Activated naive CD8-positive, alpha-beta T cell treated with anti-CD3 and anti-CD28 coated beads, Interleukin-2, amount 50 U/mL, for 24 hours (primary cell): ENCODE measurements around the gene GAL3ST1.
A peak's percentile ranks its signal among the peaks of the same experiment; 100 is the strongest.
"Not testable (repeated sequence)": the region's sequence is repeated elsewhere in the genome, so short reads cannot be mapped to it uniquely, and the experiment has no call there.

Experiments
- ATAC-seq: fragments of 150-1000 bp; cut with Tn5 transposase; one replicate; pipeline ENCODE4 v1.10.0; 2021
- DNase-seq: peaks from one replicate; pipeline ENCODE4 v3.0.0; 2021
- H3K27ac Mint-ChIP-seq: one replicate; pipeline ENCODE4 v1.8.0; 2021; ENCODE audit warnings: mild to moderate bottlenecking, mixed read lengths
- H3K27me3 Mint-ChIP-seq: one replicate; pipeline ENCODE4 v1.8.0; 2021; ENCODE audit warnings: mixed read lengths
- H3K36me3 Mint-ChIP-seq: one replicate; pipeline ENCODE4 v1.8.0; 2021; ENCODE audit warnings: low read depth, mixed read lengths
- H3K4me1 Mint-ChIP-seq: one replicate; pipeline ENCODE4 v1.8.0; 2021; ENCODE audit warnings: mixed read lengths
- H3K4me3 Mint-ChIP-seq: one replicate; pipeline ENCODE4 v1.8.0; 2021; ENCODE audit warnings: mild to moderate bottlenecking, moderate library complexity, mixed read lengths
- H3K9me3 Mint-ChIP-seq: one replicate; pipeline ENCODE4 v1.8.0; 2021; ENCODE audit warnings: mixed read lengths

GAL3ST1 gene, protein sequence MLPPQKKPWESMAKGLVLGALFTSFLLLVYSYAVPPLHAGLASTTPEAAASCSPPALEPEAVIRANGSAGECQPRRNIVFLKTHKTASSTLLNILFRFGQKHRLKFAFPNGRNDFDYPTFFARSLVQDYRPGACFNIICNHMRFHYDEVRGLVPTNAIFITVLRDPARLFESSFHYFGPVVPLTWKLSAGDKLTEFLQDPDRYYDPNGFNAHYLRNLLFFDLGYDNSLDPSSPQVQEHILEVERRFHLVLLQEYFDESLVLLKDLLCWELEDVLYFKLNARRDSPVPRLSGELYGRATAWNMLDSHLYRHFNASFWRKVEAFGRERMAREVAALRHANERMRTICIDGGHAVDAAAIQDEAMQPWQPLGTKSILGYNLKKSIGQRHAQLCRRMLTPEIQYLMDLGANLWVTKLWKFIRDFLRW

DNA sequence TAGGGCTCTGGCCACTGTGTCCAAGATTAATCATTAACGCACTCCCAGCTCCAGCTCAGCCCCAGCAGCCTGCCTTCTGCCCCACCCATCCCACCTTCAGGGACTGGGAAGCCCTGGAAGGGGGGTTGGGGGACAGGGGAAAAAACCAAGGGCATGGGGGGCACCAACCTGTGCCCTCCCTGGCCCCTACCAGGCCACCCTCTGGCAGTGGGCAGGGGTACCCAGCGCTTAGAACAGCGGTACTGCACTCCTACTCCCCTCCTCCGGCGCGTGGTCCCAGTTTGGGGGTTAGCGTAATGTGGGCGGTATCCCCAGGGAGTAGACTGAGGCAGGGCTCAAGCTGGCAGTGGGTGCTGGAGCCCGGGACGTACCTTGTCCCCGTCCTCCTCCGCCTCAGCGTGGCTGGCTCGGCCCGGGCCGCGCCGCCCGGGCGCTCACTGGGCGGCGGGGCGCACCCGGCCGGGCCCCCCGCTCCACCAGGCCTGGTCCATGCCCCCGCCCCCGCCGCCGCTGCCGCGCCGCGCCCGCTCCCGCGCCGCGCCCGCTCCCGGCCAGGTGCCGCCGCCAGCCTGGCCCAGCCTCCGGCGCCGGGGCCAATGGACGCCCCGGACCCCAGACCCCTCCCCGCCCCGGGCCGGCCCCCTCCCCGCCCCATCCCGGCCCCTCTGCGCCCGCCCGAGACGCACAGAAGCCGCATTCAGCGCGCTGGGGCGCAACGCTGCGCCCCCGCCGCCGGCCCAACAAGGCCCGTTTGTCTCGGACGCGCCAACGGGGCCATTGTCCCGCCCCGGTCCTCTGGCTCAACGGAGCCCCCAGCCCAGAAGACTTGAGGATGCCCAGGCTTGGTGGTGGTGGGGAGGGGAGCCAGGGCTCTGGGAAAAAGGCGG is at the start of gene GAL3ST1:
Gene GAL3ST1, minus strand, starts transcription at position 571 of the 887 bp plus-strand sequence. CDS start 17,273 bp downstream, outside the sequence.
- Mint-ChIP-seq H3K9me3 (no peaks in the 10 kb centered on the region), H3K27me3 (no peaks in the 10 kb centered on the region), H3K4me1 (no peaks in the 10 kb centered on the region), H3K4me3 (no peak within 1 kb of the TSS), H3K36me3 (peaks cover 30% of the 10 kb centered on the region), H3K27ac (no peak within 1 kb of the TSS)
- ATAC-seq = no peak
- DNase-seq = no peak

DNA sequence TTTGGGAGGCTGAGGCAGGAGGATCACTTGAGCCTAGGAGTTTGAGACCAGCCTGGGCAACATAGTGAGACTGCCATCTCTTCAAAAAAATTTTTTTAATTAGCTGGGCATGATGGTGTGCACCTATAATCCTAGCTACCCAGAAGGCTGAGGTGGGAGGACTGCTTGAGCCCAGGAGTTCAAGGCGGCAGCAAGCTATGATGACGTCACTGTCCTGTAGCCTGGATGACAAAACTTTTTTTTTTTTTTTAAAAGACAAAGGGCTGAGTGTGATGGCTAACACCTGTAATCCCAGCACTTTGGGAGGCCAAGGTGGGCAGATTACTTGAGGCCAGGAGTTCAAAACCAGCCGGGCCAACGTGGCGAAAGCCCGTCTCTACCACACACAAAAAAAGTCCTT is 45.4 kb upstream of the GAL3ST1 start:
- H3K27me3 Mint-ChIP-seq, H3K27ac Mint-ChIP-seq, H3K4me3 Mint-ChIP-seq, DNase-seq, H3K4me1 Mint-ChIP-seq, H3K36me3 Mint-ChIP-seq, H3K9me3 Mint-ChIP-seq, ATAC-seq: not testable (repeated sequence)

DNA sequence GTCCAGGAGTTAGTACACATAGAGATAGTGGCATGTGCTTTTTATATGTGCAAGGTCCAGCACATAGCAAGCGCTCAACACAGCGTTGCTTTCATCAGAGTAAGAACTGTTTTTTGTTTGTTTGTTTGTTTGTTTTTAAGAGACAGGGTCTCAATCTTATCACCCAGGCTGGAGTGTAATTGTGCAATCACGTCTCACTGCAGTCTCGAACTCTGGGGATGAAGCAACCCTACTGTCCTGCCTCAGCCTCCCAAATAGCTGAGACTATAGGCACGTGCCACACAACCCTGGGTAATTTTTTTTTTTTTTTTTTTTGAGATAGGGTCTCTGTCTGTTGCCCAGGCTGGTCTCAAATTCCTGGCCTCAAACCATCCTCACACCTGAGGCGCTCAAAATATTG is 43.4 kb upstream of the GAL3ST1 start:
- DNase-seq (no peak), ATAC-seq (no peak)
- no peaks in the 10 kb centered on the region for H3K9me3 Mint-ChIP-seq
- H3K4me1 Mint-ChIP-seq = no peaks in the 10 kb centered on the region
- no peaks in the 10 kb centered on the region for H3K36me3 Mint-ChIP-seq
- peaks cover 6% of the 10 kb centered on the region for H3K27me3 Mint-ChIP-seq
- H3K27ac Mint-ChIP-seq = no peak overlapping the region
- H3K4me3 Mint-ChIP-seq = no peak overlapping the region

DNA sequence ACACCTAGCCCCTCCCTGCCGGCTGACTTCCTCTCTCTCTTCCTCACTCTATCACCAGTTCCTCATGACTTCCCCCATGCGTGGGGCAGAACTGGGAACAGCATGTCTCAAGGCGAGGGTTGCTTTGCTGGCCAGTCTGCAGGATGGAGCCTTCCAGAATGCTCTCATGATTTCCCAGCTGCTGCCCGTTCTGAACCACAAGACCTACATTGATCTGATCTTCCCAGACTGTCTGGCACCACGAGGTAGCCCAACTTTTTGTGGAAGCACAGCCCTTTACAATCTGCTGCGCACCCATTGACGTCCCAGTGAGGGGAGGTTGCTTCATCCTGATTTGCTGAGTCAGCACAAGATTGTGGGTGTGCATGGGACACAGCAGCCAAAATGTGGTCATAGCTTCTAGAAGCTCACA is 41.1 kb upstream of the GAL3ST1 start:
- peaks cover 10% of the 10 kb centered on the region for H3K27me3 Mint-ChIP-seq
- ATAC-seq (no peak), DNase-seq (no peak)
- H3K4me1 Mint-ChIP-seq = no peaks in the 10 kb centered on the region
- H3K9me3 Mint-ChIP-seq = no peaks in the 10 kb centered on the region
- H3K36me3 Mint-ChIP-seq = no peaks in the 10 kb centered on the region
- H3K4me3 Mint-ChIP-seq = no peak overlapping the region
- no peak overlapping the region for H3K27ac Mint-ChIP-seq

DNA sequence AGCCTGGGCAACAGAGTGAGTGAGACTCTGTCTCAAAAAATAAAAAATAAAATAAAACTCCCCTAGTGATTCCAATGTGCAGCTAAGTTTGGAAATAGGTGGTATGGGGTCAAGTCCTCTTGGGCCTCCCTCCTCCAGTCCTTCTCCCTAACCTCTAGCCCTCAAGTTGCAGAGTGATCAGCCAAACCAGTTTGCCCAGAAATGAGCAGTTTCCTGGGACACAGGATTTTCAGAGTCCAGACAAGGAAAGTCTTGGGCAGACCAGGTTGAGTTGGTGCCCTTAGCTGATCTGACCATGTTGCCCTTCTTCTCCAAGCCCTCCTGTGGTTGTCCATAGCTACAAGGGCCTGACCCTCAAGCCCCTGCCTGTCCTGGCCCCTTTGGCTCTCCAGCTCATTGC is 40.4 kb upstream of the GAL3ST1 start:
- H3K4me1 Mint-ChIP-seq = peaks cover 2% of the 10 kb centered on the region
- ATAC-seq (no peak), DNase-seq (no peak)
- H3K9me3 Mint-ChIP-seq = no peaks in the 10 kb centered on the region
- H3K27ac Mint-ChIP-seq = no peak overlapping the region
- peaks cover 12% of the 10 kb centered on the region for H3K27me3 Mint-ChIP-seq
- no peaks in the 10 kb centered on the region for H3K36me3 Mint-ChIP-seq
- H3K4me3 Mint-ChIP-seq = no peak overlapping the region

DNA sequence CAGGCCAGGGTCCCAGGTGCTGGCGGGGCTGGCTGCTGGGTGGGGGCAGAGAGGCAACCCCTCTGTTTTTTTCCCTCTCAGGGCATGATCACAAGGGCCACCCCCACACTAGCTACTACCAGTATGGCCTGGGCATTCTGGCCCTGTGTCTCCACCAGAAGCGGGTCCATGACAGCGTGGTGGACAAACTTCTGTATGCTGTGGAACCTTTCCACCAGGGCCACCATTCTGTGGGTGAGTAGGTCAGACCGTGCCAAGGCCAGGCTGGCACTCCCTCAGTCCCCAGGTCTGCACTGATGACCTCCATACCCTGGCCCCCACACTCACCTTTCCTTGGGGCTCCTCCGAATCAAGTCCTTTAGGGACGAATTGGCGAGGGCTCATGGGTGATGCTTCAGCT is 39.8 kb upstream of the GAL3ST1 start:
- Mint-ChIP-seq H3K9me3 (no peaks in the 10 kb centered on the region), H3K4me3 (no peak overlapping the region), H3K4me1 (peaks cover 8% of the 10 kb centered on the region), H3K27ac (no peak overlapping the region), H3K36me3 (no peaks in the 10 kb centered on the region), H3K27me3 (peaks cover 14% of the 10 kb centered on the region)
- no peak for DNase-seq
- ATAC-seq = no peak

DNA sequence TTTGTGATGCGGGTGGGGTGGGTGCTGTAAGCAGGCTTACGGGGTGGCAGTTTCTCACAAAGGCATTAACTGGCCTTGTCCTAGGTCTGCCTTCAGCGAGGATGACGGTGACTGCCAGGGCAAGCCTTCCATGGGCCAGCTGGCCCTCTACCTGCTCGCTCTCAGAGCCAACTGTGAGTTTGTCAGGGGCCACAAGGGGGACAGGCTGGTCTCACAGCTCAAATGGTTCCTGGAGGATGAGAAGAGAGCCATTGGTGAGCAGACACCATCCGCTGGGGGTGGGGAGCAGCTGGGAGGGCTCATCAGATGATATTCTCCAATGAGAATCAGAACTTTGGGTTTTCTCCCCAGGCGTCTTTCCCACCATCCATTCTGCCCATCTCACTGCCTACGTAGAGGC is 38.3 kb upstream of the GAL3ST1 start:
- Mint-ChIP-seq H3K27me3 (peaks cover 17% of the 10 kb centered on the region), H3K27ac (no peak overlapping the region), H3K4me1 (peaks cover 18% of the 10 kb centered on the region), H3K36me3 (no peaks in the 10 kb centered on the region), H3K9me3 (no peaks in the 10 kb centered on the region), H3K4me3 (no peak overlapping the region)
- ATAC-seq = no peak
- no peak for DNase-seq

DNA sequence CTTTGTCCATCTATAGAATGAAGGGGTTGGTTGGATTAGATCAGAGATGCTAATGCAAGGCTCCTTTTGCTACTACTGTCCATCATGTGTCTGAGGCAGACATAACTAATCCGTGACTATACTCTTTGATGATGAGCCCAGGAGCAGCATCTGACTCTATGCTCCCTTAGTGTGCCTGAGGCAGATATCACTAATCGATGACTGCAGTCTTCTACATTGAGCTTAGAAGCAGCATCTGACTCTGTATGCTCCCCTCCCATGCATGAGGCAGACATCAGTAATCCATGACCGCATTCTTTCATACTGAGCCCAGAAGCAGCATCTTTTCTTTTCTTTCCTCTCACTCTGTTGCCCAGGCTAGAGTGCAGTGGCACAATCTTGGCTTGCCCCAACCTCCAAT is 36.7 kb upstream of the GAL3ST1 start:
- H3K27me3 Mint-ChIP-seq = peaks cover 14% of the 10 kb centered on the region
- H3K27ac Mint-ChIP-seq = no peak overlapping the region
- no peak for DNase-seq
- ATAC-seq = no peak
- H3K4me3 Mint-ChIP-seq = no peak overlapping the region
- H3K36me3 Mint-ChIP-seq = no peaks in the 10 kb centered on the region
- no peaks in the 10 kb centered on the region for H3K9me3 Mint-ChIP-seq
- H3K4me1 Mint-ChIP-seq = peaks cover 32% of the 10 kb centered on the region

DNA sequence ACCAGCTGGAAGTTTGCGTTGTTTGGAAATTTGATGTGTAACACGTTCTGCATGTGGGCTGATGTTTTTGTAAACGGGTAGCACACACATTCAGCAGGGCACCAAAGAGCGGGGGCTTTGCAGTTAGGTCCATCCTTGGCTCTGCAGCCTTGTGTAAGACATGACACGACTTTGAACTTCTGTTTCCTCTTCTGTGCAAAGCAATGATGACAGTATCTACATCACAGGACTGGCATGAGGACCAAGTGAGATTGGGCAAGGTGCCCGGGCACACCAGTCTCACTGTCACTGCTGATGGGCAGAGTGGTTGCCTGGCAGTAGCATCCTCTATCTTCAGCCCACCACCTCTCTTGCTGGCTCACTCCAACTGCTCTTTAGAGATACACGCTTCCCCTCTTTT is 35.8 kb upstream of the GAL3ST1 start:
- Mint-ChIP-seq H3K27ac (no peak overlapping the region), H3K27me3 (peaks cover 12% of the 10 kb centered on the region), H3K4me3 (no peak overlapping the region), H3K4me1 (peaks cover 39% of the 10 kb centered on the region), H3K36me3 (no peaks in the 10 kb centered on the region), H3K9me3 (no peaks in the 10 kb centered on the region)
- no peak for ATAC-seq
- no peak for DNase-seq

DNA sequence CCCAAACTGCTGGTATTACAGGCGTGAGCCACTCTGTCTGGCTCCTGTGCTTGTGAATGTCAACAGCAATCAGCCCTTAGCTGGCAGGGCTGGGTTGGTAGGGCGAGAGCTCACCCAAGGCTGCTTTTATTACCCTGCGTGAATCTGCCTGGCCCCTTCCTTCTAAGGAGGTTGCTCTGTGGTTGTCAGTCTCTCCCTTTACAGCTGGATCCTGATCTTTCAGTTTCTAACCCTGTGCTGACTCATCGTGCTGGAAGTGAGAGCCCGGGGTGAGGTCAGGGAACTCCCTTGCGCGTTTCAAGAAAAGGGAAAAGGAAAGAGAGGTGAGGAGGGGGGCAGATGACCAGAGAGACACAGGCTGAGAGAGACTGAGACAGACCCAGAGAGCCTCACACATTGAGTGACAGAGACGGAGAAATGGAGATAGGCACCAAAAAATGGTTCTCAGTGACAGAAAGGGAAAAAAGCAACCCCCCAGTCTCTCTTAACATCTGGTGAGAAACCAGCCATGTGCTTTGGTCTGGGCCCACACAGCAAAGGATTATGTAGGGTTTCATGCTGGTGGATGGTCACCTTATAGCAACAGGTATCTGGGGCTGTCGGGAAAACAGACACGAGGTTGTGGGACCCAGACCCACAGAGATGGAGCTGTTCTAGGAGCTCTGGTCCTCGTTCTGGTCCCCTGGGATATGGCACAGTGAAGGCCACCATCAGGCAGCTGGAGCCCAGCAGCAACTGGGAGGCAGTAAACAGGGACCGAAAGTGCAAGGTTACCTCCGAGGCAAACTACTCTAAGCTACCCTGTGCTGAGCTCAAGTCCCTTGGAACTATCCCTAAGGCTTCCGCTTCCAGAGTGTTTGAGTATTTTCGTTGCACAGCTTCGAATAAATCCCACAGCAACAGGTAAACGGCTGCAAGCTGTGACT is 35.1 kb upstream of the GAL3ST1 start:
- peak; percentile 68 for ATAC-seq
- H3K9me3 Mint-ChIP-seq = no peaks in the 10 kb centered on the region

DNA sequence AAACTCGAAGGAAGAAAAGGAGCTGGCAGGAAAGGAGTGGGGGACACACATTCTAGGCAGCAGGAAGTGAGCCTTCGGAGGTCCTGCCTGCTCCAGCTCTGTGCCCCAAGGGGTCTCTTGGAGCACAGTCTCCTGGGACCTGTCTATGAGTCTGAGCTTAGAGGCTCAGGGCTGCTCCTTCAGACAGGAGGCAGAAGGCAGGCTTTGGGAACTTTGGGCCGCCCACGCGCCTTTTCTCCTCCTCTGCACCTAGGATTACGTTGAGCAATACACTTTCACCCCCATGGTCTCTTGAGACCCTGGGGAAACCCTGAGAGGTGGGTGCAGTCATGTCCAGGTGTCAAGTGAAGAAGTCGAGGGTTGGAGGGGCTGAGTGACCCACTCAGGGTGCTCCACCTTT is 33.5 kb upstream of the GAL3ST1 start:
- no peak overlapping the region for H3K4me3 Mint-ChIP-seq
- ATAC-seq (no peak), DNase-seq (no peak)
- no peaks in the 10 kb centered on the region for H3K9me3 Mint-ChIP-seq
- H3K27me3 Mint-ChIP-seq = peaks cover 12% of the 10 kb centered on the region
- no peak overlapping the region for H3K27ac Mint-ChIP-seq
- peaks cover 39% of the 10 kb centered on the region for H3K4me1 Mint-ChIP-seq
- H3K36me3 Mint-ChIP-seq = no peaks in the 10 kb centered on the region

More for the DNA sequence above, 35.1 kb upstream of the GAL3ST1 start:
- Mint-ChIP-seq H3K4me1 (peaks cover 39% of the 10 kb centered on the region), H3K4me3 (no peak overlapping the region), H3K27me3 (peaks cover 12% of the 10 kb centered on the region), H3K36me3 (no peaks in the 10 kb centered on the region), H3K27ac (peak overlapping the region; percentile 31)
- peak; percentile 23 for DNase-seq

DNA sequence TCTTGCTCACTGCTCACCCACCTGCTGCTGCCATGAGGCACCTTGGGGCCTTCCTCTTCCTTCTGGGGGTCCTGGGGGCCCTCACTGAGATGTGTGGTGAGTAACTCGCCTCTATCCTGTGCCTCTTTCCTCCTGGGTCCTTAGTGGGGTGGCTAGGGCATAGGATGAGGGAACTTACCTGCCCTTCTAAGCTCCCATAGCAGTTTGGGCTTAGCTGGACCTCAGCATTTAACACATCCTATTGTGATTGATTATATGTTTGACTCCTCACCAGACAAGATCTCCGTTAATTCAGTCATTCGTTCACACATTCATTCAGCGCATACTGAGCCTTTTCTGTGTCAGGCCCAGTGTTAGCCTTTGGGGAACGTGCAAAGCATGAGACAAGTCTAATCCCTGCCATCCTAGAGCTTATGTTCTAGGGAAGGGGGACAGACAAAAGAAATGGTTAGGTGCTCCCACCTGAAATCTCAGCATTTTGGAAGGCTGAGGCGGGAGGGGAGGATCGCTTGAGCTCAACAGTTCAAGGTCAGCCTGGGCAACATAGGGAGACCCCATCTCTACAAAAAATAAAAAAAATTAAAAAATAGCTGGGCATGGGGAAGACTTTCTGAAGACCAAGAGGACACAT is 33.0 kb upstream of the GAL3ST1 start:
- DNase-seq = no peak
- H3K4me1 Mint-ChIP-seq = peaks cover 39% of the 10 kb centered on the region
- peak overlapping the region; percentile 57 for H3K4me3 Mint-ChIP-seq
- no peak overlapping the region for H3K27ac Mint-ChIP-seq
- no peaks in the 10 kb centered on the region for H3K9me3 Mint-ChIP-seq
- no peak for ATAC-seq
- H3K36me3 Mint-ChIP-seq = no peaks in the 10 kb centered on the region
- peaks cover 12% of the 10 kb centered on the region for H3K27me3 Mint-ChIP-seq

DNA sequence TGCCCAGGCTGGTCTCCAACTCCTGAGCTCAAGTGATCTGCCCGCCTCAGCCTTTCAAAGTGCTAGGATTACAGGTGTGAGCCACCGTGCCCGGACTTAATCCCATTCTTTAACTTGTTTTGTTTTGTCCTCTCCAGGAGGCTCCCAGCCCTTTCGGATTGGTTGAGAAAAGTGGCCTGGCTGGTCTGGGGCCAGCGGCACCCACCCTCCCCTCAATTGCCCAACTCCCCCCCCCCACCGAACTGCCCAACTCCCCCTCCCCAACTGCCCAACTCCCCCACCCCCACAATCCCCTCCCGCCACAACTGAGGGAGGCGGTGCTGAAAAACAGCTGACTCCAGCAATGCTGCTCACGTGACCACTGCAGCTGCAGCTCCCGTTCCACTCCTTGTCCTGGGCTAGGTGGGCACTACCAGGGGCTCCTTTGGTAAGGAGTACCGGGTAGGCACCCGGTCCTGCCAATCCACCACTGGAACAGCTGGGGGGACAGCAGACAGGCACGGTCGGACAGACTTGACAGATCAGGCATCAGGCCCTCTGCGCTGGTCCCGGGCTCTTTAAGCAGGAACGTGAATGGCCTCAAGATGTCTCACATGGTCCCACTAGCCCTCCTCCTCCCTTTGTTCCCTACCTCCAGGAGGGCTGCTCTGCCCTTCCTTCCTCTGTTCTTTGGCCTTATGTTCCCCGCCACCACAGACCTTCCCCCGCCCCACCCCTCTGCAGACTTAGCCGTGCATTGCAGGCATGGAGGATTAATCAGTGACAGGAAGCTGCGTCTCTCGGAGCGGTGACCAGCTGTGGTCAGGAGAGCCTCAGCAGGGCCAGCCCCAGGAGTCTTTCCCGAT is 32.2 kb upstream of the GAL3ST1 start, which contains the start of gene TCN2:
Gene TCN2, plus strand, starts transcription at position 720 of the 845 bp plus-strand sequence. CDS start 158 bp downstream, outside the sequence.
- Mint-ChIP-seq H3K9me3 (no peaks in the 10 kb centered on the region), H3K27ac (no peak within 1 kb of the TSS), H3K36me3 (no peaks in the 10 kb centered on the region), H3K27me3 (peaks cover 8% of the 10 kb centered on the region), H3K4me3 (peak within 1 kb of the TSS; percentile 57), H3K4me1 (peaks cover 41% of the 10 kb centered on the region)
- ATAC-seq = peak; percentile 69
- peak; percentile 48 for DNase-seq
